ENCODE results near the gene HBS1L.

HBS1L gene

GRCh38 chr6:134954272-134955000, 100.2 kb downstream of the HBS1L start:
- Histone ChIP-seq H3K9ac (ENCODE audit: low read length in 2 of 2) (no peak overlapping the region), H3K27ac (ENCODE audit: low read length) (no peak overlapping the region), H3K9me3 (ENCODE audit: control insufficient read depth in 2 of 2, low read length in 2 of 2) (no peaks in the 10 kb centered on the region), H3K36me3 (ENCODE audit: control insufficient read depth in 2 of 2, insufficient read depth in 2 of 2, low read length in 2 of 2) (no peaks in the 10 kb centered on the region), H3K4me1 (ENCODE audit: control insufficient read depth, insufficient read depth, low read length) (no peaks in the 10 kb centered on the region), H3K4me3 (ENCODE audit: low read length in 2 of 2) (no peak overlapping the region), H3K27me3 (ENCODE audit: control insufficient read depth in 1 of 2, insufficient read depth in 2 of 2, low read length in 2 of 2) (no peaks in the 10 kb centered on the region)

- H3K27me3 ChIP-seq (ENCODE audit: control insufficient read depth in 1 of 2, insufficient read depth in 2 of 2, low read length in 2 of 2): no peaks in the 10 kb centered on the region
- no peak overlapping the region for H3K27ac ChIP-seq (ENCODE audit: low read length)
- H3K9me3 ChIP-seq (ENCODE audit: control insufficient read depth in 2 of 2, low read length in 2 of 2): peaks cover 0 to under 1% of the 10 kb centered on the region in 2 donors
- H3K4me3 ChIP-seq (ENCODE audit: low read length in 2 of 2): no peak overlapping the region
- no peaks in the 10 kb centered on the region for H3K36me3 ChIP-seq (ENCODE audit: control insufficient read depth in 2 of 2, insufficient read depth in 2 of 2, low read length in 2 of 2)
- H3K9ac ChIP-seq (ENCODE audit: low read length in 2 of 2): no peak overlapping the region
- no peaks in the 10 kb centered on the region for H3K4me1 ChIP-seq (ENCODE audit: control insufficient read depth, insufficient read depth, low read length)
Observed at GRCh38 chr6:134951494-134952263, 102.9 kb downstream of the HBS1L start.

- no peaks in the 10 kb centered on the region for H3K4me1 ChIP-seq (ENCODE audit: control insufficient read depth, insufficient read depth, low read length)
- no peak overlapping the region for H3K9ac ChIP-seq (ENCODE audit: low read length in 2 of 2)
- peaks cover 0 to 3% of the 10 kb centered on the region in 2 donors for H3K9me3 ChIP-seq (ENCODE audit: control insufficient read depth in 2 of 2, low read length in 2 of 2)
- H3K36me3 ChIP-seq (ENCODE audit: control insufficient read depth in 2 of 2, insufficient read depth in 2 of 2, low read length in 2 of 2): no peaks in the 10 kb centered on the region
- H3K27me3 ChIP-seq (ENCODE audit: control insufficient read depth in 1 of 2, insufficient read depth in 2 of 2, low read length in 2 of 2): no peaks in the 10 kb centered on the region
- H3K27ac ChIP-seq (ENCODE audit: low read length): no peak overlapping the region
- no peak overlapping the region for H3K4me3 ChIP-seq (ENCODE audit: low read length in 2 of 2)
Observed at GRCh38 chr6:134950482-134950881, 104.1 kb downstream of the HBS1L start.

- no peak within 1 kb of the TSS for H3K27ac ChIP-seq (ENCODE audit: low read length)
- H3K4me1 ChIP-seq (ENCODE audit: control insufficient read depth, insufficient read depth, low read length): no peaks in the 10 kb centered on the region
- no peak within 1 kb of the TSS for H3K4me3 ChIP-seq (ENCODE audit: low read length in 2 of 2)
- H3K36me3 ChIP-seq (ENCODE audit: control insufficient read depth in 2 of 2, insufficient read depth in 2 of 2, low read length in 2 of 2): no peaks in the 10 kb centered on the region
- no peak within 1 kb of the TSS for H3K9ac ChIP-seq (ENCODE audit: low read length in 2 of 2)
- peaks cover 0 to 3% of the 10 kb centered on the region in 2 donors for H3K9me3 ChIP-seq (ENCODE audit: control insufficient read depth in 2 of 2, low read length in 2 of 2)
- H3K27me3 ChIP-seq (ENCODE audit: control insufficient read depth in 1 of 2, insufficient read depth in 2 of 2, low read length in 2 of 2): no peaks in the 10 kb centered on the region
Observed at GRCh38 chr6:134949927-134950326, 104.7 kb downstream of the HBS1L start, which contains the start of gene ALDH8A1. ALDH8A1 (minus strand) TSS chr6:134950101; CDS start chr6:134950053, 48 bp downstream.

GRCh38 chr6:134948691-134949090, 105.9 kb downstream of the HBS1L start:
- no peaks in the 10 kb centered on the region for H3K4me1 ChIP-seq (ENCODE audit: control insufficient read depth, insufficient read depth, low read length)
- H3K9ac ChIP-seq (ENCODE audit: low read length in 2 of 2): no peak overlapping the region
- H3K27me3 ChIP-seq (ENCODE audit: control insufficient read depth in 1 of 2, insufficient read depth in 2 of 2, low read length in 2 of 2): no peaks in the 10 kb centered on the region
- H3K4me3 ChIP-seq (ENCODE audit: low read length in 2 of 2): no peak overlapping the region
- H3K36me3 ChIP-seq (ENCODE audit: control insufficient read depth in 2 of 2, insufficient read depth in 2 of 2, low read length in 2 of 2): no peaks in the 10 kb centered on the region
- no peak overlapping the region for H3K27ac ChIP-seq (ENCODE audit: low read length)
- peaks cover 0 to 3% of the 10 kb centered on the region in 2 donors for H3K9me3 ChIP-seq (ENCODE audit: control insufficient read depth in 2 of 2, low read length in 2 of 2)

- no peak overlapping the region for H3K4me3 ChIP-seq (ENCODE audit: low read length in 2 of 2)
- H3K9me3 ChIP-seq (ENCODE audit: control insufficient read depth in 2 of 2, low read length in 2 of 2): peaks cover 0 to 3% of the 10 kb centered on the region in 2 donors
- no peak overlapping the region for H3K9ac ChIP-seq (ENCODE audit: low read length in 2 of 2)
- H3K27me3 ChIP-seq (ENCODE audit: control insufficient read depth in 1 of 2, insufficient read depth in 2 of 2, low read length in 2 of 2): no peaks in the 10 kb centered on the region
- no peak overlapping the region for H3K27ac ChIP-seq (ENCODE audit: low read length)
- no peaks in the 10 kb centered on the region for H3K36me3 ChIP-seq (ENCODE audit: control insufficient read depth in 2 of 2, insufficient read depth in 2 of 2, low read length in 2 of 2)
- no peaks in the 10 kb centered on the region for H3K4me1 ChIP-seq (ENCODE audit: control insufficient read depth, insufficient read depth, low read length)
Observed at GRCh38 chr6:134948142-134948541, 106.5 kb downstream of the HBS1L start.

- H3K36me3 ChIP-seq (ENCODE audit: control insufficient read depth in 2 of 2, insufficient read depth in 2 of 2, low read length in 2 of 2): no peaks in the 10 kb centered on the region
- H3K4me3 ChIP-seq (ENCODE audit: low read length in 2 of 2): no peak overlapping the region
- H3K27me3 ChIP-seq (ENCODE audit: control insufficient read depth in 1 of 2, insufficient read depth in 2 of 2, low read length in 2 of 2): no peaks in the 10 kb centered on the region
- no peak overlapping the region for H3K9ac ChIP-seq (ENCODE audit: low read length in 2 of 2)
- H3K9me3 ChIP-seq (ENCODE audit: control insufficient read depth in 2 of 2, low read length in 2 of 2): peaks cover 0 to 3% of the 10 kb centered on the region in 2 donors
- no peaks in the 10 kb centered on the region for H3K4me1 ChIP-seq (ENCODE audit: control insufficient read depth, insufficient read depth, low read length)
- H3K27ac ChIP-seq (ENCODE audit: low read length): no peak overlapping the region
Observed at GRCh38 chr6:134945045-134945444, 109.6 kb downstream of the HBS1L start.

GRCh38 chr6:134943522-134944111, 111.0 kb downstream of the HBS1L start:
- H3K9ac ChIP-seq (ENCODE audit: low read length in 2 of 2): no peak overlapping the region

GRCh38 chr6:134938896-134939295, 115.7 kb downstream of the HBS1L start:
- Histone ChIP-seq H3K4me1 (ENCODE audit: control insufficient read depth, insufficient read depth, low read length) (no peaks in the 10 kb centered on the region), H3K36me3 (ENCODE audit: control insufficient read depth in 2 of 2, insufficient read depth in 2 of 2, low read length in 2 of 2) (no peaks in the 10 kb centered on the region), H3K4me3 (ENCODE audit: low read length in 2 of 2) (no peak overlapping the region), H3K9me3 (ENCODE audit: control insufficient read depth in 2 of 2, low read length in 2 of 2) (no peaks in the 10 kb centered on the region), H3K27me3 (ENCODE audit: control insufficient read depth in 1 of 2, insufficient read depth in 2 of 2, low read length in 2 of 2) (no peaks in the 10 kb centered on the region), H3K27ac (ENCODE audit: low read length) (no peak overlapping the region), H3K9ac (ENCODE audit: low read length in 2 of 2) (no peak overlapping the region)

More at GRCh38 chr6:134943522-134944111, 111.0 kb downstream of the HBS1L start:
- no peak overlapping the region for H3K4me3 ChIP-seq (ENCODE audit: low read length in 2 of 2)
- H3K36me3 ChIP-seq (ENCODE audit: control insufficient read depth in 2 of 2, insufficient read depth in 2 of 2, low read length in 2 of 2): no peaks in the 10 kb centered on the region
- H3K9me3 ChIP-seq (ENCODE audit: control insufficient read depth in 2 of 2, low read length in 2 of 2): peaks cover 0 to 3% of the 10 kb centered on the region in 2 donors
- H3K27me3 ChIP-seq (ENCODE audit: control insufficient read depth in 1 of 2, insufficient read depth in 2 of 2, low read length in 2 of 2): no peaks in the 10 kb centered on the region
- H3K27ac ChIP-seq (ENCODE audit: low read length): no peak overlapping the region
- no peaks in the 10 kb centered on the region for H3K4me1 ChIP-seq (ENCODE audit: control insufficient read depth, insufficient read depth, low read length)

- H3K9me3 ChIP-seq (ENCODE audit: control insufficient read depth in 2 of 2, low read length in 2 of 2): no peaks in the 10 kb centered on the region
Observed at GRCh38 chr6:134937426-134937825, 117.2 kb downstream of the HBS1L start.

More at GRCh38 chr6:134937426-134937825, 117.2 kb downstream of the HBS1L start:
- Histone ChIP-seq H3K36me3 (ENCODE audit: control insufficient read depth in 2 of 2, insufficient read depth in 2 of 2, low read length in 2 of 2) (no peaks in the 10 kb centered on the region), H3K27ac (ENCODE audit: low read length) (no peak overlapping the region), H3K4me3 (ENCODE audit: low read length in 2 of 2) (no peak overlapping the region), H3K9ac (ENCODE audit: low read length in 2 of 2) (no peak overlapping the region), H3K27me3 (ENCODE audit: control insufficient read depth in 1 of 2, insufficient read depth in 2 of 2, low read length in 2 of 2) (no peaks in the 10 kb centered on the region), H3K4me1 (ENCODE audit: control insufficient read depth, insufficient read depth, low read length) (no peaks in the 10 kb centered on the region)
